CD4-positive, alpha-beta T cell treated with Interleukin-6 for 4 hours (primary cell): ENCODE results near the gene CENPM.
A peak's percentile ranks its signal among the peaks of the same experiment; 100 is the strongest.

Experiments used
- DNase-seq: peaks from one replicate; pipeline ENCODE4 v3.0.0-alpha.2; 2020; ENCODE audit warnings: mixed read lengths

Gene CENPM

DNA sequence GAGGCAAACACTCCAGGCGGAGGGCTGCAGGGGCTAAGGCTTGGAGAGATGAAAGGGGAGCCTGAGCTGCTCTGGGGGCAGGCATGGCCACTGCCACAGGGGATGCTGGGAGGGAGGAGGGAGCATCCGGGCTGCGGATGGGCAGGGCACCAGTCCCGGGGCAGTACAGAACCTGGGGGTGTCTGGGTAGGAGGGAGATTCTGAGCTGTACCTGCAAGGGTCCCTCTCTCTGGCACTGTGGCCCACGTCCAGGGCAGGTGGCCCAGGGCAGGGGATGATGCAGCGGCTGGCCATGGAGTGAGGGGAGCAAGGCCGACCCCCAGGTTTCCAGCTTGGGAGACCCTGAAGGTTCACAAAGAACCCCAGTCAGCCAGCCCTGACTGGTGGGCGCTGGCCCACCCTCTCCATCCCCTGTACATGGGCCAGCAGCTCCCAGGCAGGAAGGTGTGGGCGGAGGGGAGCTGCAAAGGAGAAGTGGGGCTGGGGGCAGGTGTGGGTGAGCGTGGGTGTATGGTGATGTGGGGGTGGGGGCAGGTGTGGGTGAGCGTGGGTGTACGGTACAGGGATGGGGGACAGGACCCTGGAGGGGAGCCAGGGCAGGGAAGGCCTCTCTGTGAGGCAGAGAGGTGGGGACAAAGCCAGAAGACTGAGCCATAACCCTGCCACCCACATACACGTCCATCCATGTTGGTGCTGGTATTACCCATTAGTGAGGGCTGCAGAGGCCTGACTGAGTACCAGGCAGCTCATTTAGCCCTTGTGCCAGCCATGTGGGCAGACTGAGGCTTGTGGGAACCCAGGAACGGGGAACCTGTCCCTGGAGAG is 18.1 kb downstream of the CENPM start:
- DNase-seq: no peak

DNA sequence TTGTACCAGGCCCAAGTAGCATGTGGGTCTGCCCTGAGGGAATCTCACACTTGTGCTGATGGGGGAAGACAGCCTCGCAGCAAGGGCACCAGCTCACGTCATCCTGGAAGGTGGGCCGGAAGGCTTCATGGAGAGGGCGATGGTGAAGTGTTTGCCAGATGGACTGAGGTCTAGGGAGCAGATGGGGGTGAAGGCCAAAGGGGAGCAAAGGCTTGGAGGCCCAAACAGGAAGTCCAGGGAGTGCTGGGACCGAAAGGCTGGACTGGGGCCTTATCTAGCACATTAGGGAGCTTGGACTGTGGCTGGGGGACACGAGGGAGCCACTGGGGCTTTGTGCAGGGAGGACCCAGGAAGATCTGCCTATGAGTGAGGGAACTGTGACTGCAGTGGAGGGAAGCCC is 19.1 kb downstream of the CENPM start:
- DNase-seq: no peak

DNA sequence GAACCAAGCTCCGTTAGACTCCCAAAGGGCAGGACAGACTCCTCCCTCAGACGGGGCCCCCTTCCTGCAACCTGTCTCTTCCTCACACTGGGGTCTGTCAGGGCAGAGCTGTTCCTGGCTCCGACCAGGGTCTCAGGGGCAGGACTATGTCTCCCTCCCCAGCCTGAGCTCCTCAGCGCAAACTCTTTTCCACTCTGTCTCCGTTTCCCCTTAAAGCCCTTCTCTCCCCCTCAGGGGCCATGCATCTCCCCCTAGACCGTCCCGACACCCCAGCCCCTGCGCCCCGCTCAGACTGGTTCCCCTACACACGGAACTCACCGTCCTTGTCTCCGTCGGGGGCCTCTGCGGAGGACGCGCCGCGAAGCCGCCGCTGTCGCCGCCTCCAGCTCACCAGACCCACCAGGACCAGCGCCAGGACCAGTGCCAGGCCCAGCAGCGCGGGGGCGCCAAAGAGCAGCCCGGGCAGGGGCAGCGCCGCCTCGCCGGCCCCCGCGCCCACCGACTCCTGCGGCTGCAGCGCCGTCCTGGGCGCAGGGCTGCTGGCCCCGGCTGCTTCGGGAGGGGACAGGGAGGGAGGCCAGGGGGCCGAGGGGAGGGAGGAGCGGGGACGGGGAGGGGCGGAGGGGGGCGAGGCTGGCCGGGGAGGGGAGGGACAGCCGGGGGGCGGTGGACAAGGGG is 21.0 kb downstream of the CENPM start:
- DNase-seq: peak; percentile 84

GRCh38 chr22:41923595-41924276 is 23.2 kb downstream of the CENPM start:
- DNase-seq: no peak

- DNase-seq: no peak
These were observed 23.9 kb downstream of the CENPM start for GRCh38 chr22:41922940-41923594.

DNA sequence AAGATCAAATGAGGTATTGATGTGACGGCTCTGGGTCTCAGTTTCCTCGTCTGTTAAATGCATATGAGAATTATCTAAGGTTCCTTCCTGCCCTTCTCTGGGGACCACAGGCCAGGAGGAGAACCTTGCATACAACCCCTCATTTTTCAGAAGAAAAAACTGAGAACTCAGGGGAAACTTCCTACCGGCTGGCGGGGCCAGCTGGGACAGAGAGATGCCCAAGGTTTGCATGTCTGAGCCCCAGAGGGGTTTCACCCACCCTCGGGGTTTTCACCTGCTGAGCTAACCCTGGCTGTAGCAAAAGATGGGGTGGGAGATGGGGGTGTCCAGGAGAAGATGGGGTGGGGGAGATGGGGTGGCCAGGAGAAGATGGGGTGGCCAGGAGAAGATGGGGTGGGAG is 24.6 kb downstream of the CENPM start:
- no peak for DNase-seq

- DNase-seq: no peak
These were observed 26.5 kb downstream of the CENPM start for GRCh38 chr22:41920271-41920976.

DNA sequence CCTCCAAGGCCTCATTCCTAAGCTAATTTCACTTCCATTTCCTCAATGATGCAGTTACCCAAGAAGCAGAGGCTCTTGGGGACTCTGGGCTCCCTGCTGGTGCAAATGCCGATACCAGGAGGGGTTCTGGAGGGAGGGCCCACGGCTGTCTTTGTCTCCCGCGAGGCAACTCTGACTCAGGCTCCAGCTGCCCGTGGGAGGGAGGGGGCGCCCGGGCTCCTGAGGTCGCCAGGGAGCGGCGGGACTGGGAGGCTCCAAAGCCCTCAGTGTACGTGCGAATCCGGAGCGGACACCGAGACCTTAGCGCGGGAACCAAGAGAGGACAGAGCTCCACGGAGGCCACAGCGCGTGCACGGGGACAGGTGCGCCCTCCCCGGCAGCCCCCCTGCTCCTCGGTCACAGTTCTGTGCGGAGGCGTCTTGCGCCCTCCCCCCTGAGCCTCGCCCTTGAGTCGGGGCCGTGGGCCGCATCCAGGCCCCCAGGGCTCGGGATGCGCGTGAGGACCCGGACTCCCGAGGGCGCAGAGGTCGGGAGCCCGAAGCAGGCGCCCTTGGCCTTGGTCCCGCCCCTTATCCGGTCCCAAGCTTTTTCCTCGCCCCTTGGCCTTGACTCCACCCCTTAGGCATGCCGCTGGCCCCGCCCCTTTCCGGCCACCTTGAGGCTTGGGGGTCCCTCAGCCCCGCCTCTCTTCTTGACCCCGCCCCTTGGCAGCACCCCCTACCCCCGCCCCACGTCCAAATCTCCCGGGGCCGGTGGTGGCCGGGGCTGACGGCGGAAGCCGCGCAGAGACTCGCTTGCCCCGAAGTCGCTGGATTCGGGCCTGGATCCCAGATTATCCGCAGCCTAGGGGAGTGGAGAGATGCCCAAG is 27.4 kb downstream of the CENPM start:
- DNase-seq: peak; percentile 64

GRCh38 chr22:41917903-41918791 is 28.8 kb downstream of the CENPM start:
- DNase-seq: peak; percentile 60

GRCh38 chr22:41917375-41917902 is 29.5 kb downstream of the CENPM start:
- no peak for DNase-seq

GRCh38 chr22:41916745-41917358 is 30.1 kb downstream of the CENPM start:
- DNase-seq: no peak

DNA sequence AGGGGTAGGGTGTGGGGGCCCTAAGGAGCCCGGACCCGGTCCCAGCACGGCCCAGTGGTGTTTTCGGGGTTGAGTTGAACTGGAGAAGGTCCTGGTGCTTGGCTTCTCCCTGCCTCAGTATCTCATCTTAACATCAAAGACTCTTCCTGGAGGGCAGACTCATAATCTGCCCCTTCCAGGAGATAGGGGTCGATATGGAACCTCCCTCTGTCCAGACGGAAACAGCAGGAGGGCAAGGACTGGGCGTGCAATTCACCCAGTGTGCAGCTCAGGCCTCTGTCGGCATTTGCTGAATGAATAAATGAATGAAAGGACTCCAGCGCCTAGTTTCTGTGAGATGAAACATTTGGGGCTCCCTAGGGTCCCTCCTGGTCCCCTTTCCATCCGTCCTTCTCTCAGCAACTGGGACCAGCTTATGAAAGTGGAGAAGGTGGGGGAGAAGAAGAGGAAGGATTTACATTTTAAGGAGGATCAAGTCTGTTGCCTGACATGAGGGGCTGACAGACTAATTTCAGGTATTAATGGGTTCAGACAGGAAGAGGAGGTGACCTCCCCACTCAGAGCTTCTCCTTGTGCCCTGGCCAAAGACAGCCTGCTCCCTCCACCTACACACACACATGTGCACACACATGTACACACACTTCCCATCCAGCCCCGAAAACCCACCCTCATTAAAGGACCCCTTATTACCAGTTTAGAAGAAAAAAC is 31.0 kb downstream of the CENPM start:
- DNase-seq: no peak

DNA sequence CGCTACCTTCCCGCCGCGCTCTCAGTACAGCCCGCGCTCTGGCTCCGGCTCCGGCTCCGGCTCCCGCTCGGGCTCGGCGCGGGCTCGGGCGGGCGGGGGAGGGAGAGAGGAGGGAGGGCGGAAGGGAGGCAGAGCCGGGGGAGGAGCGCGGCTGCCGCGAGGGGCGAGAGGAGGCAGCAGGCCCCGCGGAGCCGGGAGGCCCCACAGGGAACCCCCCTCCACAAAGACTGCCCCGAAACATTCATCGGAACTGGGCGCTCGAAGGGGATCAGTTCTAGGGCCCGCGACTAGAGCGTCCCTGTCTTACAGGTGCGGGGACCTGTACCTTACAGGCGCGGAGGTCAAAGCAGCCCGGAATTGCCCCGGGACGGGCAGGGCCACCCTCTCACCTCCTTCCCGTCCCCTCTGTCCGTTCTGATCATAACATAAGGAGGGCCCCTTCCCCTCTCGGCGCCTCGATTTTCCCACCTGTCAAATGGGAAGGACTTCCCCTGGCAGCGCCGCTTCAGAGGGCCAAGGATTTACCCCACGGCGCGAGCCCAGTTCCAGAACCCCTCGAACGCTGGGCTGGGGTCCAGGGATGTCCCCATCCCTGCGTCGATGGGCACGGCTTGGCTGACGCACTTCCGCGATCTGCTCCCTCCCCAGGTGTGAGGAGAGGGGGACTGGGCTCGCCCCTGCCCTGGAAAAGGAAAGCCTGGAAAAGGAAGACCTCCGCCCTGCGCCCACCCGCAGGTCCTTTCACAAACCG is 31.7 kb downstream of the CENPM start, which contains the start of gene SHISA8:
SHISA8 (minus strand) TSS at position 40 of the 751 bp plus-strand sequence. CDS start 407 bp downstream, outside the sequence.
- peak; percentile 76 for DNase-seq

GRCh38 chr22:41914611-41915034 is 32.3 kb downstream of the CENPM start:
- no peak for DNase-seq

DNA sequence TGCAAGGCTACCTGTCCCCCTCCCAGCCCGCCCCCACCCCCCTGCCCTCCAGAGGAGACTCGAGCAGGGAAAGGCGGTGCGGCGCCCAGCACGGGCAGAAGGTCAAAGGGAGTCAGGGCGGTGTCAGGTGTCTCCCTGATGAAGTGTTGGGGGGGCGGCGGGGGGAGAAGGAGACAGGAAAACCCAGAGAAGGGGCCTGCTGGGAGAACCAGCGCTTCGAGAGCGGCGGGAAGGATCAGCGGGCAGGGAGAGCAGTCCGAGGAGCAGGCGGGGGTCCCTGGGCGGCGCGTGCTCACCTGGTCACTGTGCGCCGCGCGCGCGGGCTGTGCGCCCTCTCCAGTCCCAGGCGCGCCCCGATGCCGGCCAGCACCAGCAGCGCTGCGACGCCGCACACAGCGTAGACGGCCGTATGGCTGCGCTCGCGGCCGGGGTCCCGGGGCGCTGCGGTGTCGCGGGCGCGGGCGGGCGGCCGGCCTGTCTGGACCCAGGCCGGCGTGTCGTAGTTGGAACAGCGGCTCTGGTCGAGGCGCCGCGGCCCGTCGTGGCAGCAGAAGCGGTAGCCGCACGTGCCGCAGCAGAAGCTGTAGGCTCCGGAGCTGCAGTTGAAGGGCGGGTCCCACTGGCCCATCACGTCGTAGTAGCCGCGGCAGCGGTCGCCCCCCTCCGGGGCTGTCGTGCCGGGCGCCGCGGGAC is 33.0 kb downstream of the CENPM start:
- DNase-seq: no peak

DNA sequence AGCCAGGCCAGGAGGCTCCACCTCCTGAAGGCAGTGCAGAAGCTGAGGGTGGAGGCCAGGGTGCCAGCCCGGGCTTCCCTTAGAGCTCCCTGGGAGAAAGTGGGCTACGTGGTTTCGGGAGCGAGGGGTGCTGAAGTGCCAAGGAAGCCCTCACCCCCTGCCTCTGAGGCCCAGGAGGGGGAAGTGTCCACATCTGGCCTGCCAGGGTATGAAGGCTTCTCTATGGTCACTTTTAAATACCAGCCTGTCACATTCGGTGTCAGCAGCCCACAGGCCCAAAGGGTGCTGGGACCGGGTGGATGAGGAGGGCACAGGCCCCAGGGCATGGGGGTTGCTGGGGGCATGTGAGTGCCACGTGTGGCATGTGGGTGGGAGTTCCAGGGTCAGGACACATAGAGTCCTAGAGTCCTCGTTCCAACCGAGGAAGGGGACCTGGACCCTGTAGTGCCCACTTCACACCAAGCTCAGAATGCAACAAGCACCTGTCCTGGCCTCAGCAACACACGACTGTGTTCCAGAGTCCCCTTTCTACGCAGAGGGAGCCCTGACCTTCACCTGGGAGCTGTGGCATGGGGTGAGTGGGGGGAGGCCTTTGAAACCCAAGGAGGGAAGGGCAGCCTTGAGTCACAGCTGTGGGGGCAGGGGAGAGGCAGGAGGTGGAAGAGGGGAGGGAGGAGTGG is 33.8 kb downstream of the CENPM start:
- no peak for DNase-seq
